Measurements from ENCODE around the gene TWF1. TPM values are rescaled to one million over a fixed set of nuclear protein-coding genes. Genes with fewer than 3 reads are reported as not detected.

The TWF1 gene
- total RNA-seq, 1 donor from 2014 or later, result 42.9 TPM

GRCh38 chr12:43842259-43842658 lies 36.1 kb upstream of the TWF1 start:
- no peak overlapping the region for H3K27ac Mint-ChIP-seq (ENCODE audit: unreplicated experiment)
- no peaks in the 10 kb centered on the region for H3K27me3 Mint-ChIP-seq (ENCODE audit: low read depth)
- peaks cover 9% of the 10 kb centered on the region for H3K36me3 Mint-ChIP-seq (ENCODE audit: low read depth)
- DNase-seq (ENCODE audit: low read depth, low spot score), result no peak
- peaks cover 8% of the 10 kb centered on the region for H3K9me3 Mint-ChIP-seq
- H3K4me3 Mint-ChIP-seq, result no peak overlapping the region
- TF ChIP-seq CTCF (conservative IDR thresholded peaks at IDR 0.05), result no peak
- no peaks in the 10 kb centered on the region for H3K4me1 Mint-ChIP-seq

- H3K36me3 Mint-ChIP-seq (ENCODE audit: low read depth), result peaks cover under 1% of the 10 kb centered on the region
- no peak for DNase-seq (ENCODE audit: low read depth, low spot score)
- H3K4me1 Mint-ChIP-seq, result peaks cover 9% of the 10 kb centered on the region
- no peak for TF ChIP-seq CTCF (conservative IDR thresholded peaks at IDR 0.05)
- no peak overlapping the region for H3K27ac Mint-ChIP-seq (ENCODE audit: unreplicated experiment)
- no peak overlapping the region for H3K4me3 Mint-ChIP-seq
- H3K27me3 Mint-ChIP-seq (ENCODE audit: low read depth), result no peaks in the 10 kb centered on the region
- no peaks in the 10 kb centered on the region for H3K9me3 Mint-ChIP-seq
Observed at GRCh38 chr12:43841253-43841652, 35.1 kb upstream of the TWF1 start.

- DNase-seq (ENCODE audit: low read depth, low spot score), result no peak
- H3K27me3 Mint-ChIP-seq (ENCODE audit: low read depth), result peaks cover under 1% of the 10 kb centered on the region
- H3K9me3 Mint-ChIP-seq, result no peaks in the 10 kb centered on the region
- no peak overlapping the region for H3K27ac Mint-ChIP-seq (ENCODE audit: unreplicated experiment)
- TF ChIP-seq CTCF (conservative IDR thresholded peaks at IDR 0.05), result no peak
- no peaks in the 10 kb centered on the region for H3K36me3 Mint-ChIP-seq (ENCODE audit: low read depth)
- H3K4me3 Mint-ChIP-seq, result no peak overlapping the region
- H3K4me1 Mint-ChIP-seq, result peaks cover 11% of the 10 kb centered on the region
Observed at GRCh38 chr12:43840338-43840737, 34.2 kb upstream of the TWF1 start.

GRCh38 chr12:43836475-43836989 lies 30.4 kb upstream of the TWF1 start:
- H3K4me3 Mint-ChIP-seq, result peak overlapping the region; percentile 84
- peak overlapping the region; percentile 5 for H3K27ac Mint-ChIP-seq (ENCODE audit: unreplicated experiment)
- H3K4me1 Mint-ChIP-seq, result peaks cover 16% of the 10 kb centered on the region
- TF ChIP-seq CTCF (conservative IDR thresholded peaks at IDR 0.05), result no peak
- no peak for DNase-seq (ENCODE audit: low read depth, low spot score)
- H3K27me3 Mint-ChIP-seq (ENCODE audit: low read depth), result peaks cover 3% of the 10 kb centered on the region
- H3K36me3 Mint-ChIP-seq (ENCODE audit: low read depth), result no peaks in the 10 kb centered on the region
- H3K9me3 Mint-ChIP-seq, result no peaks in the 10 kb centered on the region

GRCh38 chr12:43835656-43836474 lies 29.7 kb upstream of the TWF1 start, which contains the start of gene TMEM117:
Gene TMEM117, plus strand, starts transcription at chr12:43836081.
- TF ChIP-seq CTCF (conservative IDR thresholded peaks at IDR 0.05), result no peak
- Mint-ChIP-seq H3K27me3 (ENCODE audit: low read depth) (peaks cover 3% of the 10 kb centered on the region), H3K27ac (ENCODE audit: unreplicated experiment) (peak within 1 kb of the TSS; percentile 79), H3K36me3 (ENCODE audit: low read depth) (no peaks in the 10 kb centered on the region), H3K9me3 (no peaks in the 10 kb centered on the region), H3K4me3 (peak within 1 kb of the TSS; percentile 91), H3K4me1 (peaks cover 16% of the 10 kb centered on the region)
- peak; percentile 43 for DNase-seq (ENCODE audit: low read depth, low spot score)
